HG03432 (cell line): ENCODE data around the gene BOK.

ENCODE experiments used
- ATAC-seq: cut with Tn5 transposase; IDR thresholded peaks from one replicate; pipeline ENCODE4 v1.9.1; 2021; ENCODE audit warnings: mild to moderate bottlenecking, moderate library complexity; ENCODE audit not compliant: unreplicated experiment

BOK gene

GRCh38 chr2:241538838-241539615 lies 19.5 kb upstream of the BOK start:
- ATAC-seq = no peak

- ATAC-seq = no peak
Measured at GRCh38 chr2:241539616-241540374, 18.8 kb upstream of the BOK start.

GRCh38 chr2:241540401-241540770 lies 18.2 kb upstream of the BOK start:
- no peak for ATAC-seq

- no peak for ATAC-seq
Measured at GRCh38 chr2:241540771-241541561, 17.6 kb upstream of the BOK start.

- no peak for ATAC-seq
Measured at GRCh38 chr2:241541564-241542277, 16.8 kb upstream of the BOK start.

GRCh38 chr2:241542278-241542605 lies 16.3 kb upstream of the BOK start:
- ATAC-seq = no peak

- ATAC-seq = no peak
Measured at GRCh38 chr2:241545106-241545505, 13.4 kb upstream of the BOK start.

GRCh38 chr2:241545523-241546473 lies 12.7 kb upstream of the BOK start:
- no peak for ATAC-seq

- ATAC-seq = no peak
Measured at GRCh38 chr2:241546771-241547498, 11.6 kb upstream of the BOK start.

GRCh38 chr2:241547781-241548450 lies 10.6 kb upstream of the BOK start:
- ATAC-seq = no peak

- no peak for ATAC-seq
Measured at GRCh38 chr2:241548451-241548835, 10.1 kb upstream of the BOK start.

- ATAC-seq = no peak
Measured at GRCh38 chr2:241550616-241551580, 7.6 kb upstream of the BOK start.

- no peak for ATAC-seq
Measured at GRCh38 chr2:241551599-241551997, 6.9 kb upstream of the BOK start.

GRCh38 chr2:241551998-241552737 lies 6.4 kb upstream of the BOK start:
- no peak for ATAC-seq

- no peak for ATAC-seq
Measured at GRCh38 chr2:241553512-241553830, 5.1 kb upstream of the BOK start.

- no peak for ATAC-seq
Measured at GRCh38 chr2:241553981-241554380, 4.6 kb upstream of the BOK start.
